Fibroblast of the conjunctiva (primary cell): Measurements from ENCODE around the gene MRPL11.
A peak's percentile ranks its signal among the peaks of the same experiment; 100 is the strongest.

Experiments used
- DNase-seq: peaks from one replicate; pipeline ENCODE4 v3.0.0-alpha.2; 2010; ENCODE audit warnings: low read depth

The MRPL11 gene

DNA sequence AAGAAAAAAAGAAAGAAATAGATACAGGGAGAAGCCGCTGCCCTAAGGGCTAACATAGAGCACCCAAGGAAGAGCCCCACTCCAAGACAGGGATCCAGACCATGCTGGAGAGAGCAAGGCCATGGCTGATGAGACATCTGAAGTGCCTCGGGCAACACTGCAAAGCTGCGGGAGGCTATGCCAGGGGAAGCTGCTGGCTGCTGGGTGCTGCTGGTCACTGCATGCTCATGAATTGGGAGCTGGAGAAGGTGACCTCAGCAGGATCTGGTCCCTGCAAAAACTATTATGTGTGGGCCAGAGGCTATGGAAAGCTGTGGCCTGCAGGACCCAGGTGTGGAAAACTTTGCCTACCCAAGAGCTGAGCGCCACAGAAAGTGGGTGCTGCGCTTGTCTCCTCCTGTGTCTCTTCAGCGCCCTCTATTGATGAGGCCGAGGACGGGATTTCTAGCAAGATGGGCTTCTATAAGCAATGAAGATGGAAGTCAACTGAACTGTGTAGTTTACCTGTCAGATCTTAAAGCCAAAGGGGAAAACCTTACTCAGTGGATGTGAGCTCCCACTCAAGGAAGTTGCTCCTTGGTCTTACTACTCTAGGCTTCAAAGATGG, 49.8 kb downstream of the MRPL11 start:
- DNase-seq = peak; percentile 56

GRCh38 chr11:66386171-66387069, 52.2 kb downstream of the MRPL11 start:
- DNase-seq = peak; percentile 77
